Fibroblast of lung (primary cell): ENCODE results near the gene LCP1.

Experiments
- CTCF ChIP-seq, 2 donors: IDR thresholded peaks in 1 of 2; conservative IDR thresholded peaks in 1 of 2; 1 replicate in 1 of 2; 2 replicates in 1 of 2; pipeline ENCODE4 v1.5.1; 2011 to 2012; ENCODE audit warnings: low read length in 2 of 2, control low read depth in 1 of 2, inconsistent platforms in 1 of 2, low read depth in 1 of 2, mild to moderate bottlenecking in 1 of 2
- EZH2 ChIP-seq: IDR thresholded peaks from 2 replicates; pipeline ENCODE4 v1.5.1; 2012; ENCODE audit warnings: low read length, control low read depth, mild to moderate bottlenecking; ENCODE audit errors: missing control alignments

GRCh38 chr13:46106839-46107371 is 75.1 kb downstream of the LCP1 start:
- TF ChIP-seq CTCF (conservative IDR thresholded peaks at IDR 0.05 in 1 of 2, IDR thresholded peaks at IDR 0.05 in 1 of 2; ENCODE audit: low read depth in 1 of 2, low read length in 2 of 2) (no peak), EZH2 (no peak)
